PFSK-1 (cell line): ENCODE results near the gene HIVEP1.

ENCODE experiments used
- SIN3A ChIP-seq: IDR thresholded peaks from 2 replicates; pipeline ENCODE4 v1.6.1; 2012; ENCODE audit warnings: mild to moderate bottlenecking, low read length, moderate library complexity, borderline replicate concordance; ENCODE audit not compliant: insufficient read depth
- TAF1 ChIP-seq: IDR thresholded peaks from 2 replicates; pipeline ENCODE4 v1.6.1; 2012; ENCODE audit warnings: low read length, control low read depth, borderline replicate concordance; ENCODE audit not compliant: insufficient read depth

DNA sequence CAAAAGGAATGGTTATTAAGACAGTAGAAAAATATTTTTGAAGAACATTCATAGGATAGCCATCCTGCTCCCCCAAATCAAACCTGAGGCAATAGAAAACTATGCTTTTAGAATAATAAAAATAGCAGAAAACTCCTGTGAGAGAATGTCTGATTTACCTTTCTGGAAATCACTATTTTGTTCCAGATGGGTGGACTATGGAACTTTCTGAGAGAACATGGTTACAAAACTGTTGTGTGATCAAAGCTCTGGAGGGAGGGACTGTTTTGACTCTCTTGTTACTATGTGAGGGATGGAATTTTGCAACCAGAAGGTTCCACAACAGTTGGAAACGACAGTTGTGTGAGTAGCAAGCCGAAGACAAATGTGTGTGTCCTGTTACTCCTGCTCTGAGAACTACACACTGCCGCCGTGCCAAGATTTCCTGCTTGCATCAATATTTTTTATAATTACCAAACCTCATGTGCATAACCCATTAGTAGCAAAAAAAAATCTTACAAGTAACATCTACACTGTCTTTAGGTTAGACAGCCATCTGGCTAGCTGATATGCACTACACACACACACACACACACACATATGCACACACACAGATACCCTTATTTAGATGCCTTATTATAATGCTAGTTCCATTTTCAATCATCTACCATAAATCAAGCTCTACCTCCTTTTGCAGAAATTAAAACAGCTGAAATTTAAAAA lies 11.0 kb upstream of the HIVEP1 start:
- no peak for TF ChIP-seq TAF1
- no peak for TF ChIP-seq SIN3A
